ENCODE results near the gene CYP39A1. TPM values are rescaled to one million over a fixed set of nuclear protein-coding genes. Genes with fewer than 3 reads are reported as not detected.

CYP39A1 gene
- total and polyA plus RNA-seq, 2 of the 13 experiments (the other 11 are each of a cell fraction or from before 2014, with no cell fraction given): 0.13 TPM; not detected in 1

GRCh38 chr6:46606338-46606737 lies 46.3 kb downstream of the CYP39A1 start:
- Histone ChIP-seq H3K27ac (ENCODE audit: extremely low read length, insufficient read depth, low read length) (no peak overlapping the region), H2AFZ (ENCODE audit: low read length) (no peak overlapping the region), H4K20me1 (ENCODE audit: insufficient read depth, low read length) (no peaks in the 10 kb centered on the region), H3K27me3 (ENCODE audit: control insufficient read depth in 1 of 2, insufficient read depth in 2 of 2, low read length in 2 of 2) (no peaks in the 10 kb centered on the region), H3K9ac (ENCODE audit: insufficient read depth, low read depth, low read length) (no peak overlapping the region), H3K79me2 (ENCODE audit: insufficient read depth, low read length) (no peaks in the 10 kb centered on the region), H3K4me2 (ENCODE audit: low read depth, low read length) (no peak overlapping the region), H3K36me3 (replicated peaks in 1 of 2; ENCODE audit: control insufficient read depth in 1 of 2, insufficient read depth in 2 of 2, low read length in 2 of 2) (no peaks in the 10 kb centered on the region), H3K4me3 (replicated peaks in 1 of 3; ENCODE audit: insufficient read depth in 1 of 3, low read depth in 2 of 3, low read length in 3 of 3) (no peak overlapping the region), H3K9me3 (ENCODE audit: low read length) (no peaks in the 10 kb centered on the region), H3K4me1 (ENCODE audit: insufficient read depth, low read length) (no peaks in the 10 kb centered on the region)
- TF ChIP-seq RFXAP (CRISPR knock-in tag; IDR thresholded peaks at IDR 0.05; ENCODE audit: borderline replicate concordance): no peak
- no peak for TF ChIP-seq ZFP62 (CRISPR knock-in tag; IDR thresholded peaks at IDR 0.05)
- no peak for TF ChIP-seq ZFP90 (CRISPR knock-in tag; IDR thresholded peaks at IDR 0.05; ENCODE audit: borderline replicate concordance)
- no peak for TF ChIP-seq NFE2L1 (CRISPR knock-in tag; IDR thresholded peaks at IDR 0.05; ENCODE audit: borderline replicate concordance)
- TF ChIP-seq MED1 (CRISPR knock-in tag; IDR thresholded peaks at IDR 0.05): no peak
- DNase-seq (ENCODE audit: low spot score): no peak
- intact Hi-C loops (cut with micrococcal nuclease; ENCODE audit: unreplicated experiment): no loop called here
- FAIRE-seq: no peak
- ATAC-seq: no peak
- ChIA-PET POLR2A (no interaction called here), CTCF (ENCODE audit: low intra/inter-chr PET ratio, low total read pairs) (no interaction called here)
- in situ Hi-C loops (cut with HindIII; ENCODE audit: extremely low pct_ligation_motif_present, low pct_unique_long_range_greater_than_20kb): no loop called here
- no TSS peak for BruUV-seq (replicated peaks)
- WGBS (ENCODE audit: low lambda C conversion rate): 19% methylated on average over 3 of the region's 3 CpGs

- POLR2A ChIA-PET: no interaction called here
- CTCF ChIA-PET (ENCODE audit: low intra/inter-chr PET ratio, low total read pairs): no interaction called here
- TF ChIP-seq IKZF1 (IDR thresholded peaks at IDR 0.05) (no peak), TBL1XR1 (IDR thresholded peaks at IDR 0.05; ENCODE audit: borderline replicate concordance, low read length, partially characterized antibody) (no peak), MAFK (conservative IDR thresholded peaks at IDR 0.05 in 1 of 2, IDR thresholded peaks at IDR 0.05 in 1 of 2; ENCODE audit: low read length in 2 of 2) (peak; percentile 80 to 84), ZNF382 (CRISPR knock-in tag; IDR thresholded peaks at IDR 0.05; ENCODE audit: borderline replicate concordance) (no peak), AGO2 (optimal IDR thresholded peaks at IDR 0.05; ENCODE audit: low read depth, low read length) (no peak), HNF4A (CRISPR knock-in tag; IDR thresholded peaks at IDR 0.05) (no peak), ZFP1 (CRISPR knock-in tag; IDR thresholded peaks at IDR 0.05) (no peak), ZNF7 (CRISPR knock-in tag; IDR thresholded peaks at IDR 0.05) (no peak)
- TF ChIP-seq, protein P1, sequence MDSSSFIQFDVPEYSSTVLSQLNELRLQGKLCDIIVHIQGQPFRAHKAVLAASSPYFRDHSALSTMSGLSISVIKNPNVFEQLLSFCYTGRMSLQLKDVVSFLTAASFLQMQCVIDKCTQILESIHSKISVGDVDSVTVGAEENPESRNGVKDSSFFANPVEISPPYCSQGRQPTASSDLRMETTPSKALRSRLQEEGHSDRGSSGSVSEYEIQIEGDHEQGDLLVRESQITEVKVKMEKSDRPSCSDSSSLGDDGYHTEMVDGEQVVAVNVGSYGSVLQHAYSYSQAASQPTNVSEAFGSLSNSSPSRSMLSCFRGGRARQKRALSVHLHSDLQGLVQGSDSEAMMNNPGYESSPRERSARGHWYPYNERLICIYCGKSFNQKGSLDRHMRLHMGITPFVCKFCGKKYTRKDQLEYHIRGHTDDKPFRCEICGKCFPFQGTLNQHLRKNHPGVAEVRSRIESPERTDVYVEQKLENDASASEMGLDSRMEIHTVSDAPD (CRISPR knock-in tag; IDR thresholded peaks at IDR 0.05): no peak
- TF ChIP-seq, protein P2, sequence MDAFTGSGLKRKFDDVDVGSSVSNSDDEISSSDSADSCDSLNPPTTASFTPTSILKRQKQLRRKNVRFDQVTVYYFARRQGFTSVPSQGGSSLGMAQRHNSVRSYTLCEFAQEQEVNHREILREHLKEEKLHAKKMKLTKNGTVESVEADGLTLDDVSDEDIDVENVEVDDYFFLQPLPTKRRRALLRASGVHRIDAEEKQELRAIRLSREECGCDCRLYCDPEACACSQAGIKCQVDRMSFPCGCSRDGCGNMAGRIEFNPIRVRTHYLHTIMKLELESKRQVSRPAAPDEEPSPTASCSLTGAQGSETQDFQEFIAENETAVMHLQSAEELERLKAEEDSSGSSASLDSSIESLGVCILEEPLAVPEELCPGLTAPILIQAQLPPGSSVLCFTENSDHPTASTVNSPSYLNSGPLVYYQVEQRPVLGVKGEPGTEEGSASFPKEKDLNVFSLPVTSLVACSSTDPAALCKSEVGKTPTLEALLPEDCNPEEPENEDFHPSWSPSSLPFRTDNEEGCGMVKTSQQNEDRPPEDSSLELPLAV (CRISPR knock-in tag; conservative IDR thresholded peaks at IDR 0.05; ENCODE audit: low read depth): no peak
- TF ChIP-seq, protein P3, sequence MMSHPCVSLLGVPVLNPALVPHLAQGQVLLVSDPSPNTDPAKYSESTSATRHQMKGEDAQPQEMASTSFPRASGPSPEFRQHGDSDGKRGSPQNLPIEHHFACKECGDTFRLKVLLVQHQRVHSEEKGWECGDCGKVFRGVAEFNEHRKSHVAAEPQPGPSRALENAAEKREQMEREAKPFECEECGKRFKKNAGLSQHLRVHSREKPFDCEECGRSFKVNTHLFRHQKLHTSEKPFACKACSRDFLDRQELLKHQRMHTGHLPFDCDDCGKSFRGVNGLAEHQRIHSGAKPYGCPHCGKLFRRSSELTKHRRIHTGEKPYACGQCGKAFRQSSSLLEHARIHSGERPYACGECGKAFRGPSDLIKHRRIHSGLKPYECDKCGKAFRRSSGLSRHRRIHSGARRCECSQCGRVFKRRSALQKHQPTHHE (CRISPR knock-in tag; IDR thresholded peaks at IDR 0.05; ENCODE audit: borderline replicate concordance): no peak
These were observed 47.4 kb downstream of the CYP39A1 start for GRCh38 chr6:46605091-46605797.

More at GRCh38 chr6:46605091-46605797, 47.4 kb downstream of the CYP39A1 start:
- in situ Hi-C loops (cut with HindIII; ENCODE audit: extremely low pct_ligation_motif_present, low pct_unique_long_range_greater_than_20kb) (no loop called here), intact Hi-C loops (cut with micrococcal nuclease; ENCODE audit: unreplicated experiment) (no loop called here)
- Histone ChIP-seq H3K27me3 (ENCODE audit: control insufficient read depth in 1 of 2, insufficient read depth in 2 of 2, low read length in 2 of 2) (no peaks in the 10 kb centered on the region), H3K4me1 (ENCODE audit: insufficient read depth, low read length) (no peaks in the 10 kb centered on the region), H3K4me3 (replicated peaks in 1 of 3; ENCODE audit: insufficient read depth in 1 of 3, low read depth in 2 of 3, low read length in 3 of 3) (no peak overlapping the region), H3K4me2 (ENCODE audit: low read depth, low read length) (no peak overlapping the region), H3K9ac (ENCODE audit: insufficient read depth, low read depth, low read length) (no peak overlapping the region), H2AFZ (ENCODE audit: low read length) (no peak overlapping the region), H3K36me3 (replicated peaks in 1 of 2; ENCODE audit: control insufficient read depth in 1 of 2, insufficient read depth in 2 of 2, low read length in 2 of 2) (no peaks in the 10 kb centered on the region), H3K27ac (ENCODE audit: extremely low read length, insufficient read depth, low read length) (no peak overlapping the region), H3K79me2 (ENCODE audit: insufficient read depth, low read length) (no peaks in the 10 kb centered on the region), H3K9me3 (ENCODE audit: low read length) (no peaks in the 10 kb centered on the region), H4K20me1 (ENCODE audit: insufficient read depth, low read length) (no peaks in the 10 kb centered on the region)
- DNase-seq (ENCODE audit: low spot score) (no peak), FAIRE-seq (no peak), ATAC-seq (no peak)
- WGBS (ENCODE audit: low lambda C conversion rate): 32% methylated on average over 3 of the region's 3 CpGs
- BruUV-seq (replicated peaks): no TSS peak

Data from HepG2 (cell line).